ENCODE results near the gene INPPL1.
A peak's percentile ranks its signal among the peaks of the same experiment; 100 is the strongest.
"Not testable (repeated sequence)": the region's sequence is repeated elsewhere in the genome, so short reads cannot be mapped to it uniquely, and the experiment has no call there.

Gene INPPL1

GRCh38 chr11:72244361-72245262 lies 20.0 kb downstream of the INPPL1 start:
- no peak for DNase-seq (ENCODE audit: low spot score)

- DNase-seq (ENCODE audit: low spot score), result no peak
These were observed 20.8 kb downstream of the INPPL1 start for GRCh38 chr11:72245263-72245816.

DNA sequence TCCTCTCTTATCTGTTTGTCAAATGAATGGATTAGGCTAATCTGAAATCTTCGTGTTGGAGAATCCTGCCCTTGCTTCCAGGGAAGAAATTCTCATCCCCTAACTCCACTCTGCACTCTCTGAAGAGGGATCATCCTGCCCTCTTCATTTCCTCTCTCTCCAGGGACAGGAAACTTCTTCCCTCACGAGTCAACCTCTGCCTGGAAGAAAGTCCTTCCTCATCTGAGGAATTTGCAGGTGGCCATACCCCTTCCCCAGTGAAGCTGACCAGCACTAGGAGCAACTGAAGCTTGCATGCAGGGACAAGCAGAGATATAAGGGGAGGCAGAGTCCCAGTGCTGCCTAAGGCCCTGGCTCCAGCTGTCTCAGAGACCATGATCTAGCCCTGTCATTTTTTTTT lies 23.0 kb downstream of the INPPL1 start:
- DNase-seq (ENCODE audit: low spot score), result no peak

GRCh38 chr11:72249961-72250360 lies 25.4 kb downstream of the INPPL1 start:
- DNase-seq (ENCODE audit: low spot score), result no peak

DNA sequence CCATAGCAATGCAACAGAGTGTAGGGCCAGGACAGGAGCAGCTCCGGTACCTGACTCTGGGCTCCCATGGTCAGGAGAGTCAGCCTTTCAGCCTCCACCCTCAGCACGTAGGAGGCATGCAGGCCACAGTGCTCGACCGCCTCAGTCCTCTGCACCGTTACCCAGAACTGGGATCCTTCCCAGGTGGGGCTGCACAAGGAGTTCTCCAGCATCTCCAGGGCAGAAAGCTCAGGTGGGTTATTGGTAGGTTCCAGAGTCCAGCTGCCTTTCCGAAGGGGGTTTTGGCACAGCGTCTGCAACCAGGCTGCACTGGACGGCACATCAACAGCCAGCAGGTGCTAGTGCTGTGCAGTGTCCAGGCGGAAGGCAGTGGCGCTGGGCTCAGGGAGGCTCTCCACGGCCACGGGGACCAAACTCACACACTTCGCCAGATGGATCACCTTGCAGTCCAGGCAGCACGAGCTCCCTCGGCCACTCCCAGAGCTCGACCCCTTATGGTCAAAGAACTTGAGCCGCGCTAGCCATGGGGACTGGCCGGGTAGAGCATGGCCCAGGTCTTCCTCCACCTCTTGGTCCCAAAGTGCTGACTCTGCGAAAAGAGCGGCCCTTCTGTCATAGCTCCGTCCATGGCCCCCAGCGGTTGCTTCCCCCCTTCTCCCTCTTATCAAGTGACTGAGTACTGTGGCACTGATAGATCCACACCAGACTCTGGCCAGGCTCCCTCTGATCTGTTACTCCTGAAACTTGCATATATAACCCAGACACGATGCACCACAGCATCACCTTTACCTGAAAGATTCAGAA lies 26.3 kb downstream of the INPPL1 start:
- DNase-seq (ENCODE audit: low spot score), result no peak

DNA sequence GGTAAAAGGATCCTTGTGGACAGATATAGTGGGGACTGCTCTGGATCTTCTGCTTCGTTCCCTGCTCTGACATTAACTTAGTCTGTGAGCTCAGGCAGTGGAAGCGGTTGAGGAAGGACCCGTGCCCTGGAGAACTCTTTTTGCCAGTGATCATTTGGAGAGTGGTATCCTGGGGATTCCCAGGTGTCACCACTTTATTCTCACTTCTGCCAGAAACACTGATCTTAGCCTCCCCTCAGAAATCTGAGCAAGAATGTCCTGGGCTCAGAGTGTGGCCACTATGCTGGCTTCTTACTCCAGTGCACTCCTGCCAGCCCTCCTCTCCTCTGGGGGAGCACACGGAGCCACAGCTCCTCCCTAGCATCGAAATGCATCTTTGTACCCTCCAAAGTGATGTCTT lies 27.0 kb downstream of the INPPL1 start:
- DNase-seq (ENCODE audit: low spot score), result no peak

GRCh38 chr11:72253392-72253791 lies 28.8 kb downstream of the INPPL1 start:
- no peak for DNase-seq (ENCODE audit: low spot score)

DNA sequence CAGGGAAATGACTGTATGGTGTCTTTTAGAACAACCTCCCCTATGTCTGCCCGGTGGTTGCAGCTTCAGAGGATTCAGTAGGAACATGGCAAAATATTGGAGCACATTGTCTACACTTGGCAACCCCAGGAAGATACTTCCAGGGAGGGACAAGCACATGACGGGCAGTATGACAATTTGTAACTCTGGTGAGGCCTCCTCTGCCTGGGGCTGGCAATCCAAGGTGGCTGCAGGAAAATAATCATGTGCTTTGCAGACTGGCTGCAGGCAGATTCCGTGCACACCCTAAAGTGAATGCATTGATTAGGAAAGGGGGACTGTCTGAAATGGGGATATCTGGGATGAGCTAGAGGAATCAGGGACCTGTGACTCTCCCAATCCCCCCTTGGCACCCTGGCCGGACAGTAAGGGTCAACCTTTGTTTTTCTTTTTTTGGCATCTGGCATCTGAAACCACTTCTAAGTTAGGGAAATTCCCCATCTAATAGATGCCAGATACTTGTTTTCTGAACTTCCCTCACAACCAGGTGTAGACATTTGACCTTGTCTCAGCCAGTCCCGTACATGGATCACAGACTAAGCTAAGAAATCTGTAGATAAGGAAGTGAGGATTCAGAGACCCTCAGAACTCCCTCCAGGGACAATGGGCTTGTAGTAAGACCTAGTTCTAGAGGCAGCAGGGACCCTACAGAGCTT lies 29.9 kb downstream of the INPPL1 start:
- no peak for DNase-seq (ENCODE audit: low spot score)

- no peak for DNase-seq (ENCODE audit: low spot score)
These were observed 33.0 kb downstream of the INPPL1 start for GRCh38 chr11:72257570-72257969.

DNA sequence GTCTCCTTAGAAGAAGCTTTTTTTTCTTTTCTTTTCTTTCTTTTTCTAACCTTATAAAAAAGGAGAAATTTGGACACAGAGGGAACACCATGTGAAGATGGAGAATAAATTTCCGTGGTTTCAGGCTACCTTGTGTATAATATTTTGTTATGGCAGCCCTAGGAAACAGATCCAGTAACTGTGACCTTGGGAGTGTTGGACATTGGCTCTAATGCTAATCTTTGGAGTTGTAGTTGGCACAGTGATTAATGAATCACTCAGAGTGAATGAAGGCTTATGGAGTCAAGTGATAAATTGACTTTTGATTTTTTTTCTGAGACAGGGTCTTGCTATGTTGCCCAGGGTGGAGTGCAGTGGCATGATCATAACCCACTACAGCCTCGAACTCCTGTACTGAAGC lies 34.9 kb downstream of the INPPL1 start:
- no peak for DNase-seq (ENCODE audit: low spot score)

- no peak for DNase-seq (ENCODE audit: low spot score)
These were observed 36.0 kb downstream of the INPPL1 start for GRCh38 chr11:72260574-72260973.

DNA sequence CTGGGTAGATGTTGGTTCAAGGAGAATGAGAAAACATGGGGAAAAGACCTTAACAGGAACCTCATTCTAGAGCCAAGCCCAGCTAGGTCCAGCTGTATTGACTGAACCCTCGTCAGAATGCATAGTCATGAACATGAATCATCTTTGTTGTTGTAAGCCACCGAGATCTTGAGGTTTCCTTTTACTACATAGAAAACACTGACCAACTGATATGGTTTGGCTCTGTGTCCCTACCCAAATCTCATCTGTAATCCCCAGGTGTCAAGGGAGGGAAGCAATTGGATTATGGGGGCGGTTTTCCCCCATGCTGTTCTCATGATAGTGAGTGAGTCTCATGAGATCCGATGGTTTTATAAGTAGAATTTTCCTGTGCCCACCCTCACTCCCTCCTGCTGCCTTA lies 38.8 kb downstream of the INPPL1 start:
- no peak for DNase-seq (ENCODE audit: low spot score)

GRCh38 chr11:72265951-72266350 lies 41.4 kb downstream of the INPPL1 start:
- DNase-seq (ENCODE audit: low spot score), result no peak

DNA sequence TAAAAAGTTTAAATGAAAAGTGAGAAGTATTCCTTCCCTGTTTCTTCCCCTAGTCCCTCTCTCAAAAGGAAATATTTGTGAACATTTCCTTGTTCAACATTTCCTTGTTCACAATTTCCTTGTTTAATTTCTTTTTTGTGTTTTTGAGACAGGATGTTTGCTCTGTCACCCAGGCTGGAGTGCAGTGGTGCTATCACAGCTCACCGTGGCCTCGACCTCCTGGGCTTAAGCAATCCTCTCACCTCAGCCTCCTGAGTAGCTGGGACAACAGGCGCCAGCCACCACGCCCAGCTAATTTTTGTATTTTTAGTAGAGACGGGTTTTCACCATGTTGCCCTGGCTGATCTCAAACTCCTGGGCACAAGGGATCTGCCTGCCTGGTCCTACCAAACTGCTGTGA lies 42.4 kb downstream of the INPPL1 start:
- not testable (repeated sequence) for DNase-seq (ENCODE audit: low spot score)

- no peak for DNase-seq (ENCODE audit: low spot score)
These were observed 43.5 kb downstream of the INPPL1 start for GRCh38 chr11:72267956-72268617.

- no peak for DNase-seq (ENCODE audit: low spot score)
These were observed 47.4 kb downstream of the INPPL1 start for GRCh38 chr11:72271980-72272379.

GRCh38 chr11:72274435-72274834 lies 49.9 kb downstream of the INPPL1 start:
- no peak for DNase-seq (ENCODE audit: low spot score)

GRCh38 chr11:72278905-72279304 lies 54.3 kb downstream of the INPPL1 start:
- DNase-seq (ENCODE audit: low spot score), result peak; percentile 18

DNA sequence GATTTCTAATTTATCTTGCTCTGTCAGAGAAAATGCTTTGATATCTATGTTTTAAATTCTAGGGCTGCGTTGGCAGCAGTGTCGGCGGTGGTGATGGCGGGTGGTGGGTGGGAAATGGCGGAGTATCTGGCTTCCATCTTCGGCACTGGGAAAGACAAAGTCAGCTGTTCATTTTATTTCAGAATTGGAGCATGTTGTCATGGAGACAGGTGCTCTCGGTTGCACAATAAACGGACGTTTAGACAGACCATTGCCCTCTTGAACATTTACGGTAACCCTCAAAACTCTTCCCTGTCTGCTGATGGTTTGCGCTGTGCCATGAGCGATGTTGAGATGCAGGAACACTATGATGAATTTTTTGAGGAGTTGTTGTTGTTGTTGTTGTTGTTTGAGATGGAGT lies 55.5 kb downstream of the INPPL1 start:
- DNase-seq (ENCODE audit: low spot score), result no peak

DNA sequence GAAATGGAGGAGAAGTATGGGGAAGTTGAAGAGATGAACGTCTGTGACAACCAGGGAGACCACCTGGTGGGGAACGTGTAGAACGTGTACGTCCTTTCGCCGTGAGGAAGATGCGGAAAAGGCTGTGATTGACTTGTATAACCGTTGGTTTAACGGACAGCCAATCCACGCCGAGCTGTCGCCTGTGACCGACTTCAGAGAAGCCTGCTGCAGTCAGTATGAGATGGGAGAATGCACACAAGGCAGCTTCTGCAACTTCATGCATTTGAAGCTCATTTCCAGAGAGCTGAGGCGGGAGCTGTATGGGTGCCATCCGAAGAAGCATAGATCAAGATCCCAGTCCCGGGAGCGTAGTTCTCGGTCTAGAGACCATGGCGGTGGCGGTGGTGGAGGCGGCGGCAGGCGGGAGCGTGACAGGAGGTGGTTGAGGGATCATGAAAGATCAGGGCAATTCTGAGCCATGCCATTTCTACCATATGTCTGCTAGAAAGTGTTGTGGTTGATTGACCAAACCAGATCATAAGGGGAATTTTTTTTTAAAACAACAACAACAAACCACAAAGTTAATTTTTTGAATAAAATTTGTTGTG lies 56.3 kb downstream of the INPPL1 start:
- no peak for DNase-seq (ENCODE audit: low spot score)

DNA sequence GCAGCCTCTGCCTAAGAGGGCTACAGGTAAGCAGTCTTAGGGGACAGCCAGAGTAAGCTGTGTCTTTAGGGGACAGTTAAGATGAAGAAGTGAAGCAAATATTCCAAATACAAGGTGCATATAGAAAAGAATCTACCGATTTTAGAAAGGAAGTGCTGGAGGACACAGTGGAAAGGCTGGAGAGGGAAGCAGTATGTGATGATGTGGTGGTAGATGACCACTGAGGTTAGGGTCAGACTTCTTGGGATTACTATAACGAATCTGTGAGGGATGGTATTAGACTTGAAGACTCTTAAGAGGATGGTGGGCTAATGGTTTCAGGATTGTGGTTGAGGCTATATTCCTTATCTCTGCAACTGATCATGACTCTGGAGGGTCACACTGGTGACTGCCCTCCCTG lies 59.4 kb downstream of the INPPL1 start:
- no peak for DNase-seq (ENCODE audit: low spot score)

All from kidney capillary endothelial cell (primary cell).